Smooth muscle cell (in vitro differentiated cells): ENCODE measurements around the gene MAGEA9. TPM values are rescaled to one million over a fixed set of nuclear protein-coding genes. Genes with fewer than 3 reads are reported as not detected.
"Not testable (repeated sequence)": the region's sequence is repeated elsewhere in the genome, so short reads cannot be mapped to it uniquely, and the experiment has no call there.

Experiments
- DNase-seq: peaks from one replicate; lab custom pipeline; 2025; ENCODE audit not compliant: unreplicated experiment; lab: John Stamatoyannopoulos, UW
- H2AFZ ChIP-seq: fragments of 200-600 bp; sonication (generic); 2 replicates; pipeline ENCODE4 v1.6.0; 2016; ENCODE audit warnings: antibody characterized with exemption, low read depth, mild to moderate bottlenecking
- H3F3A ChIP-seq: fragments of 200-600 bp; sonication (generic); 2 replicates; pipeline ENCODE4 v1.6.0; 2017; ENCODE audit warnings: antibody characterized with exemption, low read depth
- H3K27ac ChIP-seq: fragments of 200-600 bp; sonication (generic); 2 replicates; pipeline ENCODE4 v1.5.1; 2016; ENCODE audit warnings: low read depth, mild to moderate bottlenecking
- H3K27me3 ChIP-seq: fragments of 200-600 bp; sonication (generic); 2 replicates; pipeline ENCODE4 v1.6.1; 2016; ENCODE audit warnings: low read depth, mild to moderate bottlenecking
- H3K36me3 ChIP-seq: fragments of 200-600 bp; sonication (generic); 2 replicates; pipeline ENCODE4 v1.5.1; 2016; ENCODE audit warnings: low read depth
- H3K4me1 ChIP-seq: fragments of 200-600 bp; sonication (generic); 2 replicates; pipeline ENCODE4 v1.5.1; 2016; ENCODE audit warnings: low read depth
- H3K4me2 ChIP-seq: fragments of 200-600 bp; sonication (generic); 2 replicates; pipeline ENCODE4 v1.6.0; 2016; ENCODE audit warnings: mild to moderate bottlenecking
- H3K4me3 ChIP-seq: fragments of 200-600 bp; sonication (generic); 2 replicates; pipeline ENCODE4 v1.5.1; 2016; ENCODE audit warnings: mild to moderate bottlenecking
- H3K79me2 ChIP-seq: fragments of 200-600 bp; sonication (generic); 2 replicates; pipeline ENCODE4 v1.6.0; 2016; ENCODE audit warnings: low read depth, mild to moderate bottlenecking
- H3K9ac ChIP-seq: fragments of 200-600 bp; sonication (generic); 2 replicates; pipeline ENCODE4 v1.6.0; 2016; ENCODE audit warnings: low read depth
- H3K9me3 ChIP-seq: fragments of 200-600 bp; sonication (generic); replicated peaks from 2 replicates; pipeline ENCODE4 v1.5.1; 2016; ENCODE audit warnings: low read depth
- H4K20me1 ChIP-seq: fragments of 200-600 bp; sonication (generic); 2 replicates; pipeline ENCODE4 v1.6.0; 2016; ENCODE audit warnings: low read depth
- CTCF ChIP-seq: fragments of 200-600 bp; sonication (generic); IDR thresholded peaks from 2 replicates; pipeline ENCODE4 v1.5.1; 2017; ENCODE audit warnings: borderline replicate concordance, mild to moderate bottlenecking, antibody characterized with exemption; ENCODE audit not compliant: insufficient read depth, poor library complexity, severe bottlenecking
- WGBS: methylation state at CpG from one replicate; pipeline ENCODE4 v1.1.7; 2016; ENCODE audit warnings: low lambda C conversion rate; 5-methylcytosine and 5-hydroxymethylcytosine counted together
- polyA plus RNA-seq: library from polyadenylated mRNA; unstranded; fragments of >200 nt; fragmentation: Nextera tagmentation; extraction: Ambion mirVana; gene quantifications from 2 replicates; pipeline ENCODE4 v1.2.1, GENCODE V29; 2016
- total RNA-seq: library from RNA; depleted of rRNA; stranded (reverse); fragments of >200 nt; gene quantifications from 2 replicates; pipeline ENCODE4 v1.2.3, GENCODE V29; 2014

MAGEA9 gene
- total and polyA plus RNA-seq, 2 experiments from 2014 or later, result not detected

GRCh38 chrX:149758068-149758714 is 23.5 kb upstream of the MAGEA9 start:
- Histone ChIP-seq H3K79me2 (no peaks in the 10 kb centered on the region), H3K4me2 (no peak overlapping the region), H2AFZ (no peak overlapping the region), H3K4me1 (no peaks in the 10 kb centered on the region), H3K27ac (no peak overlapping the region), H3K4me3 (no peak overlapping the region), H3K27me3 (no peaks in the 10 kb centered on the region), H3F3A (no peaks in the 10 kb centered on the region), H3K9me3 (no peaks in the 10 kb centered on the region), H4K20me1 (no peaks in the 10 kb centered on the region), H3K9ac (no peak overlapping the region), H3K36me3 (no peaks in the 10 kb centered on the region)
- no peak for TF ChIP-seq CTCF
- WGBS, result 93% methylated on average over 18 of the region's 18 CpGs
- DNase-seq, result no peak

- H2AFZ ChIP-seq, DNase-seq, H3K4me2 ChIP-seq, H3K9me3 ChIP-seq, H3K27me3 ChIP-seq, H3F3A ChIP-seq, H3K79me2 ChIP-seq, H3K36me3 ChIP-seq, H3K4me1 ChIP-seq, H3K4me3 ChIP-seq, H3K9ac ChIP-seq, H3K27ac ChIP-seq, H4K20me1 ChIP-seq: not testable (repeated sequence)
- WGBS, result 91% methylated on average over 17 of the region's 17 CpGs
These were observed 23.0 kb upstream of the MAGEA9 start for GRCh38 chrX:149758715-149759078.

GRCh38 chrX:149759824-149760223 is 21.9 kb upstream of the MAGEA9 start:
- H3K4me3 ChIP-seq, result no peak overlapping the region
- H4K20me1 ChIP-seq, result no peaks in the 10 kb centered on the region
- no peaks in the 10 kb centered on the region for H3K27me3 ChIP-seq
- no peaks in the 10 kb centered on the region for H3F3A ChIP-seq
- no peak overlapping the region for H3K27ac ChIP-seq
- no peaks in the 10 kb centered on the region for H3K79me2 ChIP-seq
- H3K4me1 ChIP-seq, result no peaks in the 10 kb centered on the region
- DNase-seq, result no peak
- no peak overlapping the region for H3K9ac ChIP-seq
- no peaks in the 10 kb centered on the region for H3K9me3 ChIP-seq
- TF ChIP-seq CTCF, result no peak
- H3K36me3 ChIP-seq, result no peaks in the 10 kb centered on the region
- H3K4me2 ChIP-seq, result no peak overlapping the region
- no peak overlapping the region for H2AFZ ChIP-seq
- 85% methylated on average over 7 of the region's 7 CpGs for WGBS

- no peak for TF ChIP-seq CTCF
- Histone ChIP-seq H3K4me3 (no peak overlapping the region), H3K27ac (no peak overlapping the region), H2AFZ (no peak overlapping the region), H3K36me3 (no peaks in the 10 kb centered on the region), H3K4me1 (no peaks in the 10 kb centered on the region), H3F3A (no peaks in the 10 kb centered on the region), H3K4me2 (no peak overlapping the region), H3K27me3 (no peaks in the 10 kb centered on the region), H3K79me2 (no peaks in the 10 kb centered on the region), H4K20me1 (no peaks in the 10 kb centered on the region), H3K9ac (no peak overlapping the region), H3K9me3 (no peaks in the 10 kb centered on the region)
- WGBS, result 82% methylated on average over 3 of the region's 3 CpGs
- no peak for DNase-seq
These were observed 20.8 kb upstream of the MAGEA9 start for GRCh38 chrX:149760965-149761364.

GRCh38 chrX:149761858-149762674 is 19.7 kb upstream of the MAGEA9 start:
- not testable (repeated sequence) for H3K4me2 ChIP-seq, H3K79me2 ChIP-seq, H3K27ac ChIP-seq, H4K20me1 ChIP-seq, H3F3A ChIP-seq, DNase-seq, H3K4me3 ChIP-seq, H3K4me1 ChIP-seq, H3K36me3 ChIP-seq, H3K9ac ChIP-seq, H2AFZ ChIP-seq, H3K9me3 ChIP-seq, H3K27me3 ChIP-seq
- WGBS, result 94% methylated on average over 18 of the region's 22 CpGs
